Tibial nerve (tissue), 4 donors: ENCODE results near the gene TNFRSF12A. TPM values are rescaled to one million over a fixed set of nuclear protein-coding genes. Genes with fewer than 3 reads are reported as not detected.
"Not testable (repeated sequence)": the region's sequence is repeated elsewhere in the genome, so short reads cannot be mapped to it uniquely, and the experiment has no call there.

ENCODE experiments used
- DNase-seq, 2 donors: peaks; one replicate each; pipeline ENCODE4 v3.0.0-alpha.2; 2019; ENCODE audit warnings: low spot score in 2 of 2
- H3K27ac ChIP-seq, 4 donors: fragments of 200-600 bp; sonication (generic) in 3 of 4; one replicate each; pipeline ENCODE4 v1.5.1; 2017 to 2019; ENCODE audit warnings: mild to moderate bottlenecking in 1 of 4
- H3K27me3 ChIP-seq, 2 donors: fragments of 200-600 bp; sonication (generic) in 1 of 2; one replicate each; pipeline versions ENCODE4 v1.5.1 to v1.6.0; 2017 to 2019
- H3K36me3 ChIP-seq, 3 donors: fragments of 200-600 bp; sonication (generic); one replicate each; pipeline ENCODE4 v1.5.1; 2018 to 2019
- H3K4me1 ChIP-seq, 4 donors: fragments of 200-600 bp; sonication (generic) in 3 of 4; one replicate each; pipeline ENCODE4 v1.5.1; 2017 to 2019
- H3K4me3 ChIP-seq, 4 donors: fragments of 200-600 bp; sonication (generic) in 3 of 4; one replicate each; pipeline ENCODE4 v1.5.1; 2017 to 2019; ENCODE audit warnings: mild to moderate bottlenecking in 1 of 4, moderate library complexity in 1 of 4
- H3K9me3 ChIP-seq, 4 donors: fragments of 200-600 bp; sonication (generic) in 3 of 4; one replicate each; pipeline ENCODE4 v1.5.1; 2017 to 2019
- EP300 ChIP-seq, 2 donors: sonication (generic); formaldehyde crosslinking; IDR thresholded peaks; one replicate each; pipeline ENCODE4 v1.6.1; 2017; ENCODE audit warnings: antibody characterized with exemption in 2 of 2, mild to moderate bottlenecking in 1 of 2
- POLR2A ChIP-seq, 2 donors: fragments of 450-650 bp; IDR thresholded peaks; one replicate each; pipeline ENCODE4 v1.6.1; 2017; ENCODE audit warnings: antibody characterized with exemption in 2 of 2, mild to moderate bottlenecking in 2 of 2, moderate library complexity in 2 of 2
- WGBS, 2 donors: methylation state at CpG; one replicate each; pipeline ENCODE4 v1.1.5; 2018; 5-methylcytosine and 5-hydroxymethylcytosine counted together
- total RNA-seq, 4 donors: library from RNA; depleted of rRNA; stranded (reverse); fragments of >200 nt; gene quantifications; one replicate each; pipeline ENCODE4 v1.1.0, GENCODE V29; 2016
- TF ChIP-seq, protein P1 (sequence below), 5 experiments: fragments of 200-600 bp in 3 of 5; fragments of 450-650 bp in 2 of 5; sonication (generic) in 3 of 5; IDR thresholded peaks; one replicate each; pipeline ENCODE4 v1.5.1; 2016 to 2019; ENCODE audit warnings: antibody characterized with exemption in 5 of 5, mild to moderate bottlenecking in 3 of 5, moderate library complexity in 2 of 5

TNFRSF12A gene
- total RNA-seq, 4 donors from 2014 or later = 2.4 to 47.4 (median 11.5) TPM

- Histone ChIP-seq H3K4me3 (peak within 1 kb of the TSS in 2 of 4 donors; percentile 30 to 36), H3K9me3 (no peaks in the 10 kb centered on the region), H3K4me1 (peaks cover 0 to 11% (median 2%) of the 10 kb centered on the region in 4 donors), H3K27me3 (no peaks in the 10 kb centered on the region), H3K27ac (peak within 1 kb of the TSS in 2 of 4 donors; percentile 51 to 77), H3K36me3 (no peaks in the 10 kb centered on the region)
- 44 to 56% methylated on average over 13 of the region's 13 CpGs for WGBS, 2 donors
- DNase-seq = no peak
- TF ChIP-seq, protein P1, sequence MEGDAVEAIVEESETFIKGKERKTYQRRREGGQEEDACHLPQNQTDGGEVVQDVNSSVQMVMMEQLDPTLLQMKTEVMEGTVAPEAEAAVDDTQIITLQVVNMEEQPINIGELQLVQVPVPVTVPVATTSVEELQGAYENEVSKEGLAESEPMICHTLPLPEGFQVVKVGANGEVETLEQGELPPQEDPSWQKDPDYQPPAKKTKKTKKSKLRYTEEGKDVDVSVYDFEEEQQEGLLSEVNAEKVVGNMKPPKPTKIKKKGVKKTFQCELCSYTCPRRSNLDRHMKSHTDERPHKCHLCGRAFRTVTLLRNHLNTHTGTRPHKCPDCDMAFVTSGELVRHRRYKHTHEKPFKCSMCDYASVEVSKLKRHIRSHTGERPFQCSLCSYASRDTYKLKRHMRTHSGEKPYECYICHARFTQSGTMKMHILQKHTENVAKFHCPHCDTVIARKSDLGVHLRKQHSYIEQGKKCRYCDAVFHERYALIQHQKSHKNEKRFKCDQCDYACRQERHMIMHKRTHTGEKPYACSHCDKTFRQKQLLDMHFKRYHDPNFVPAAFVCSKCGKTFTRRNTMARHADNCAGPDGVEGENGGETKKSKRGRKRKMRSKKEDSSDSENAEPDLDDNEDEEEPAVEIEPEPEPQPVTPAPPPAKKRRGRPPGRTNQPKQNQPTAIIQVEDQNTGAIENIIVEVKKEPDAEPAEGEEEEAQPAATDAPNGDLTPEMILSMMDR (IDR thresholded peaks at IDR 0.05) = no peak
- TF ChIP-seq EP300 (IDR thresholded peaks at IDR 0.05) (no peak), POLR2A (IDR thresholded peaks at IDR 0.05) (no peak)
Measured at GRCh38 chr16:3065069-3065741, 45.0 kb downstream of the TNFRSF12A start, which contains the start of gene IL32. TSS of gene IL32 (plus strand) at chr16:3065640. CDS start at chr16:3065812, 172 bp downstream.

DNA sequence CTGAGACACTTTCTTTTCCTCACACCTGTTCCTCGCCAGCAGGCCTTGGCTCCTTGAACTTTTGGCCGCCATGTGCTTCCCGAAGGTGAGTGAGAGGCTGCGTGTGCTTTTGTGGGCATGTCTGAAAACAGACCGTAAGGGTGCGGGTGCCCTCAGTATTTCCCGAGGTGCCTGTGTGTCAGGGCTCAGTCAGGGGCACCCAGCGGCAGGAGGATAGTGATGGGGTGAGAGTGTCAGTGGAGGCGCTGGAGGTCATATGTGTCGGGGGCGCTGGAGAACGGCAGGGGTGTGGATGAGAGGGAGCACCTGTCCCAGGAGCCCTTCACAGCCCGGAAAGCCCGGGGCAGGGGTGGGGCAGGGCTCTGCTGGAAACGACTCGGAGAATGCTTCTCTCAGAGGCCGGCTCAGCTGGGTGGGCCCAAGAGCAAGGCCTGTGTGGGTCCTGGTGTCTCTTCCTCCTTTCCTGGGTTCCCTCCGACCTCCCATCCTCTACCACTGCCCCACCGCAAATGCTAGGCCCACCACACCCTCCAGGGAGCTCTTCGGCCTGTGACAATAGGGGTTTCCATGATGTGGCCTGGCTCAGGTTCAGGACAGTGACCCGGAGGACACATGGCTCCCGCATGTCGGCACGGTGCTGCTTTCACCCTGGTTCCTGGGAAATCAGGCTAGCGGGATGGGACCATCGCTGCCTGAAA lies 45.7 kb downstream of the TNFRSF12A start:
- no peaks in the 10 kb centered on the region for H3K27me3 ChIP-seq
- no peaks in the 10 kb centered on the region for H3K9me3 ChIP-seq
- peak overlapping the region in 2 of 4 donors; percentile 30 to 36 for H3K4me3 ChIP-seq
- H3K27ac ChIP-seq = peak overlapping the region in 2 of 4 donors; percentile 51 to 77
- 73 to 78% methylated on average over 26 of the region's 26 CpGs for WGBS, 2 donors
- DNase-seq = no peak
- TF ChIP-seq, protein P1 (IDR thresholded peaks at IDR 0.05) = no peak
- no peak for TF ChIP-seq EP300 (IDR thresholded peaks at IDR 0.05)
- TF ChIP-seq POLR2A (IDR thresholded peaks at IDR 0.05) = no peak
- no peaks in the 10 kb centered on the region for H3K36me3 ChIP-seq
- peaks cover 0 to 11% (median 2%) of the 10 kb centered on the region in 4 donors for H3K4me1 ChIP-seq

GRCh38 chr16:3066440-3066748 lies 46.2 kb downstream of the TNFRSF12A start:
- 88 to 93% methylated on average over 7 of the region's 7 CpGs for whole genome bisulfite sequencing, 2 donors

GRCh38 chr16:3068487-3068886 lies 48.3 kb downstream of the TNFRSF12A start:
- Histone ChIP-seq H3K27ac (no peak overlapping the region), H3K4me1 (peaks cover 0 to 11% (median 2%) of the 10 kb centered on the region in 4 donors), H3K36me3 (no peaks in the 10 kb centered on the region), H3K4me3 (no peak overlapping the region), H3K27me3 (no peaks in the 10 kb centered on the region), H3K9me3 (no peaks in the 10 kb centered on the region)
- 66 to 81% methylated on average over 2 of the region's 4 CpGs for WGBS, 2 donors
- no peak for DNase-seq
- no peak for TF ChIP-seq EP300 (IDR thresholded peaks at IDR 0.05)
- TF ChIP-seq, protein P1 (IDR thresholded peaks at IDR 0.05) = no peak
- no peak for TF ChIP-seq POLR2A (IDR thresholded peaks at IDR 0.05)

More at GRCh38 chr16:3066440-3066748, 46.2 kb downstream of the TNFRSF12A start:
- peaks cover 0 to 11% (median 2%) of the 10 kb centered on the region in 4 donors for H3K4me1 ChIP-seq
- TF ChIP-seq, protein P1 (IDR thresholded peaks at IDR 0.05) = no peak
- peak overlapping the region in 2 of 4 donors; percentile 30 to 36 for H3K4me3 ChIP-seq
- DNase-seq = no peak
- peak overlapping the region in 1 of 4 donors; percentile 12 for H3K27ac ChIP-seq
- H3K36me3 ChIP-seq = no peaks in the 10 kb centered on the region
- H3K27me3 ChIP-seq = no peaks in the 10 kb centered on the region
- H3K9me3 ChIP-seq = no peaks in the 10 kb centered on the region

GRCh38 chr16:3069146-3069545 lies 49.0 kb downstream of the TNFRSF12A start:
- not testable (repeated sequence) for H3K27me3 ChIP-seq, H3K9me3 ChIP-seq, DNase-seq, H3K4me3 ChIP-seq, H3K27ac ChIP-seq, H3K36me3 ChIP-seq
- H3K4me1 ChIP-seq = peaks cover 0 to 11% (median 2%) of the 10 kb centered on the region in 4 donors
- WGBS, 2 donors = 82 to 87% methylated on average over 10 of the region's 11 CpGs
